Measurements from ENCODE around the gene C10orf62.
"Not testable (repeated sequence)": the region's sequence is repeated elsewhere in the genome, so short reads cannot be mapped to it uniquely, and the experiment has no call there.

Gene C10orf62

GRCh38 chr10:97627731-97628130 is 38.2 kb downstream of the C10orf62 start:
- DNase-seq (ENCODE audit: extremely low read depth in 1 of 2, low read depth in 1 of 2) = no peak

DNA sequence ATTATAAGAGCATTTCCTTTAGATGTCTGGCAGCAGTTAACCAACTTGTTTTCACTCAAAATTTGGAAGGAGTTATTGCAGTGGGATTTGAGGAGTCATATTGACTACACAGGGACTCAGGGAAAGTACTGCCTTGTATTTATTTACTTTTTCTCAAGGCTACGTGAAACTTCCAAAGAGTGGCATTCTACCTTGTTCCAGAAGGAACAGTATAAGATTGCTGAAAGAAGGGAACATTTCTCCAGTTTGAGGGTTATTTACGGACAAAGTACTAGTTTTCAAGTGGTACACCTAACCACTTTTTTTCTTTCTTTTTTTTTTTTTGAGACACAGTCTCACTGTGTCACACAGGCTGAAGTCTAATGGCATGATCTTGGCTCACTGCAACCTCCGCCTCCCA is 38.7 kb downstream of the C10orf62 start:
- no peak for DNase-seq (ENCODE audit: extremely low read depth in 1 of 2, low read depth in 1 of 2)

- no peak for DNase-seq (ENCODE audit: extremely low read depth in 1 of 2, low read depth in 1 of 2)
Observed at GRCh38 chr10:97629289-97629688, 39.8 kb downstream of the C10orf62 start.

DNA sequence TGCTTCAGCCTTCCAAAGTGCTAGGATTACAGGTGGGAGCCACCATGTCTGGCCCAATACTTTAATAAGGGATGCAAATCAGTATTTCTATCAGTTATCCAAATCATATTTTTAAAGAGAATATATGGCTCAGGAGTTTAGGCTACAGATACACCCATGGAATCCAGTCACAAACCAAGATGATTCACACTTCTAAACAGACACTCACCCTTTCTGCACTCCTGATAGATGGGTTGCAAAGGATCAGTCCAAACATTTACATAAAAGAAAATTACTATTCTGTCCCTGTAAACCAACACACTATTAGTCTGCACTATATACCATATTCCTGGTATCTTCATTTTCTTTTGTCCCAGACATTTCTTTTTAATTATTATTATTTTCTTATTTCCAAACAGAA is 41.6 kb downstream of the C10orf62 start:
- DNase-seq (ENCODE audit: extremely low read depth in 1 of 2, low read depth in 1 of 2) = no peak

DNA sequence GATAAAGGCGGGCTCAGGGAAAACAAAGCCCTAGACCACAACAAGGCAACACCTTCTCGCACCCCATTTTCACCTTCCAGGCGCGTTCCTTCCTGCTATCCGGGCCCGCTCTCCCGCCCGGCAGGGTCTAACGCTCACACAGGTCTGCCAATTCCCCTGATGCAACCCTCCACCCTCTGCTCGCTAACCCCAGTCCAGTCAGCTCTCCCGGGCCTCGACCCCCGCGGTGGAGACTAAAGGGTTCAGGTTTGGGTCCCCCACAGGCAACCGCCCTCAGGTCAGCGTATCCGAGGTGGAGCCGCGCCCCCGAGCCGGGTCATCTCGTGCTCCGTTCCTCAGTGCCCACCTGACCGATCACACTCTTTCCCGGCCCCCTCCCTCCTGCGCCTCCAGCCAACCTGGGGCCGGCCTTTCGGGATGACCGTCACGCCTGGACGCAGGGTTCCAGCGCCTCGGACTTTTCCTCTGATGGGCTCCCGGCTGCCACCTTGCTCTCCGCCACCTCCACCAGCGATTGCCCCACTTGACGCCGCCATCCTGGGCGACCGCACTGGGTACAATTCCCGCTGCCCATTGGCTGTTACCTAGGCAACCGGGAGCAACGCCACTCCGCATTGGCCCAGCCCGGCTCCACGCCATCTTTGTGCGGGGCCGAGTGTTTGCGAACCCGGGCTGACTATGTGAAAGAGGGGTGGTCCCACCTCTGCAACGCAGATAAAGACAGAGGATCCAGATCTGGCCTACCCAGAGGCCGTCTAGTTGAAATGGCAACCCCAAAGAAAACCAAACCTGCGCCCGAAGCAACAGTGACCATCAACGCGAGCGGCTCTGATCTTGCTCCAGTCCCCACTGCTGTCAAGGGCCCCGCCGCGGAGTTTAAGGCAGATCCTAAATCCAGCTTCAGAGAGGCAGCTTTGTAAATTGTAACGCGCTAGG is 43.7 kb downstream of the C10orf62 start, which contains the start of gene MORN4:
Gene MORN4 (minus strand): TSS at position 552 of the 936 bp plus-strand sequence. CDS start 13,847 bp downstream, outside the sequence.
- peak; percentile 73 to 87 for DNase-seq (ENCODE audit: extremely low read depth in 1 of 2, low read depth in 1 of 2)

GRCh38 chr10:97633921-97634320 is 44.4 kb downstream of the C10orf62 start:
- no peak for DNase-seq (ENCODE audit: extremely low read depth in 1 of 2, low read depth in 1 of 2)

DNA sequence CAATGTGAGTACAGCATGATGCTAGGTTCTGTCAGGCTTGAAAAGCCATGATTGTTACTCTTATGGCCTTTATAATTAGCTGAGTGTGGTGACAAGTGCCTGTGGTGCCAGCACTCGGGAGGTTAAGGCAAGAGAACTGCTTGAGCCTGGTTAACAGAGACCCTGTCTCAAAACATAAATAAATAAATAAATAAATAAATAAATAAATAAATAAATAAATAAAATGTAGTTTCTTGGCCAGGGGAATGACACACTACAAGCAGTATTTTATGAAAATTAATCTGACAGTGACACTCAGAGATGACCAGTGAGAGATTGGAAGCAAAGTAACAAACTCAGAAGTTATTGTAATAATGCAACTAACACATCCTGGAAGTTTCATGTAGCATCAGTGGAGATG is 46.1 kb downstream of the C10orf62 start:
- DNase-seq (ENCODE audit: extremely low read depth in 1 of 2, low read depth in 1 of 2) = no peak

DNA sequence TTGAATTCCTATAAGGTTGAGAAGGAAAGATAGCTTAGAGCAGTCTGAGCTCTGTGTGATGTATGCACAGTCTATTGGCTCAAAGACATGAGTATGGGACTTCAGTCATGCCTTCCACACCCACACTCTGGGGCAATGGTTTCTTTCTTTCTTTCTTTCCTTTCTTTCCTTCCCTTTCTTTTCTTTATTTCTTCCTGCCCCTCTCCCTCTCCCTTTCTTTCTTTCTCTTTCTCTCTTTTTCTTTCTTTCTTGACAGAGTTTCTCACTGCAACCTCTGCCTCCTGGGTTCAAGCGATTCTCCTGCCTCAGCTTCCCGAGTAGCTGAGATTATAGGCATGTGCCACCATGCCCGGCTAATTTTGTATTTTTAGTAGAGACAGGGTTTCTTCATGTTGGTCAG is 49.6 kb downstream of the C10orf62 start:
- not testable (repeated sequence) for DNase-seq (ENCODE audit: extremely low read depth in 1 of 2, low read depth in 1 of 2)

- peak; percentile 97 to 100 for DNase-seq (ENCODE audit: extremely low read depth in 1 of 2, low read depth in 1 of 2)
Observed at GRCh38 chr10:97640174-97640867, 50.8 kb downstream of the C10orf62 start, which contains the start of gene PI4K2A. Gene PI4K2A (plus strand): TSS chr10:97640671. CDS start chr10:97640743, 72 bp downstream.
